Testis (tissue), 2 donors: Measurements from ENCODE around the gene EHMT2.

Source experiments
- POLR2A ChIP-seq: fragments of 450-650 bp; IDR thresholded peaks from one replicate; pipeline ENCODE4 v1.6.1; 2017; ENCODE audit warnings: antibody characterized with exemption, mild to moderate bottlenecking, moderate library complexity
- TF ChIP-seq, protein P1 (sequence below), 3 experiments: fragments of 450-650 bp in 2 of 3; fragments of 200-600 bp in 1 of 3; sonication (generic) in 1 of 3; IDR thresholded peaks; one replicate each; pipeline ENCODE4 v1.5.1; 2016 to 2019; ENCODE audit warnings: antibody characterized with exemption in 3 of 3, mild to moderate bottlenecking in 2 of 3, moderate library complexity in 1 of 3

DNA sequence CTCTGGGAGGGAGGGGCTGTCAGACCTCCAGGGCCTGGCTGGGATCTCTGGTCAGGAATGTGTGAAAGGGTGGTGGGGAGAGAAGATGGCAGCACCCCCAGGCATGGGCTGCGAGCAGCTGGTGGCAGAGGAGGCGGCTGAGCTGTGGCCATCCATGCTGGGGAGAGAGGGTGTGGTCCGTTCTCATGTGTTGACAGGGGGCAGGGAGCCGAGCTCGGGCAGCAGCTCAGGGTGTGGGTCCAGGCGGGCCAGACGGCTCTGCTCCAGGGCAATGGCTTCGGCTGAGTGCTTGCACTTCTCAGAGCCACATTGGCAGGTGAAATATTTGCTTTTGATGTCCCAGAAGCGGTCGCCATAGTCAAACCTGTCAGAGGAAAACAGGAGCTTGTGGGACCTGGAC, 17.6 kb downstream of the EHMT2 start:
- TF ChIP-seq, protein P1, sequence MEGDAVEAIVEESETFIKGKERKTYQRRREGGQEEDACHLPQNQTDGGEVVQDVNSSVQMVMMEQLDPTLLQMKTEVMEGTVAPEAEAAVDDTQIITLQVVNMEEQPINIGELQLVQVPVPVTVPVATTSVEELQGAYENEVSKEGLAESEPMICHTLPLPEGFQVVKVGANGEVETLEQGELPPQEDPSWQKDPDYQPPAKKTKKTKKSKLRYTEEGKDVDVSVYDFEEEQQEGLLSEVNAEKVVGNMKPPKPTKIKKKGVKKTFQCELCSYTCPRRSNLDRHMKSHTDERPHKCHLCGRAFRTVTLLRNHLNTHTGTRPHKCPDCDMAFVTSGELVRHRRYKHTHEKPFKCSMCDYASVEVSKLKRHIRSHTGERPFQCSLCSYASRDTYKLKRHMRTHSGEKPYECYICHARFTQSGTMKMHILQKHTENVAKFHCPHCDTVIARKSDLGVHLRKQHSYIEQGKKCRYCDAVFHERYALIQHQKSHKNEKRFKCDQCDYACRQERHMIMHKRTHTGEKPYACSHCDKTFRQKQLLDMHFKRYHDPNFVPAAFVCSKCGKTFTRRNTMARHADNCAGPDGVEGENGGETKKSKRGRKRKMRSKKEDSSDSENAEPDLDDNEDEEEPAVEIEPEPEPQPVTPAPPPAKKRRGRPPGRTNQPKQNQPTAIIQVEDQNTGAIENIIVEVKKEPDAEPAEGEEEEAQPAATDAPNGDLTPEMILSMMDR (IDR thresholded peaks at IDR 0.05), result no peak
- no peak for TF ChIP-seq POLR2A
